ENCODE results near the gene MAIP1. TPM values are rescaled to one million over a fixed set of nuclear protein-coding genes. Genes with fewer than 3 reads are reported as not detected.

The MAIP1 gene
- total and polyA plus RNA-seq, 2 of the 4 experiments (the other 2 are of a cell fraction) = 14.2 to 16.8 TPM

- Histone ChIP-seq H4K91ac (ENCODE audit: insufficient read depth, low read depth, low read length) (peak overlapping the region; percentile 25; the same call in 1 of the 2 replicates), H2BK20ac (ENCODE audit: low read depth, low read length) (peak overlapping the region; percentile 53), H3K56ac (ENCODE audit: extremely low read depth, insufficient read depth, low read length) (peak overlapping the region; percentile 37; the same call in 1 of the 2 replicates), H4K20me1 (ENCODE audit: insufficient read depth, low read length) (no peaks in the 10 kb centered on the region), H3K9me1 (ENCODE audit: insufficient read depth, low read length) (no peaks in the 10 kb centered on the region), H3K4ac (ENCODE audit: low read depth, low read length) (peak overlapping the region; percentile 35; the same call in 1 of the 2 replicates), H2BK15ac (ENCODE audit: low read depth, low read length) (peak overlapping the region; percentile 65; the same call in 2 of the 3 replicates), H3K14ac (replicated peaks; ENCODE audit: low read depth, low read length) (peak overlapping the region; percentile 31), H3K27ac (ENCODE audit: insufficient read depth, low read length) (no peak overlapping the region), H3K9ac (ENCODE audit: low read depth, low read length) (no peak overlapping the region), H3K36me3 (ENCODE audit: control insufficient read depth, insufficient read depth, low read length) (no peaks in the 10 kb centered on the region), H3K9me3 (ENCODE audit: control insufficient read depth, insufficient read depth, low read length) (no peaks in the 10 kb centered on the region), H2BK5ac (ENCODE audit: low read depth, low read length, poor library complexity, severe bottlenecking) (no peak overlapping the region), H2AK9ac (replicated peaks; ENCODE audit: low read depth, low read length, poor library complexity) (no peak overlapping the region), H3K27me3 (ENCODE audit: control insufficient read depth, insufficient read depth, low read length) (no peaks in the 10 kb centered on the region), H3K23ac (ENCODE audit: low read depth, low read length) (peak overlapping the region; percentile 55; the same call in 1 of the 2 replicates), H2BK120ac (ENCODE audit: low read depth, low read length) (peak overlapping the region; percentile 83; the same call in 1 of the 2 replicates), H4K8ac (ENCODE audit: low read depth in 2 of 2, low read length in 2 of 2) (peak overlapping the region; percentile 7 to 48; a peak in 2 of 4 replicates), H3K4me3 (ENCODE audit: insufficient read depth, low read depth, low read length) (no peak overlapping the region), H3K4me1 (ENCODE audit: control insufficient read depth, insufficient read depth, low read length) (peaks cover 9% of the 10 kb centered on the region), H3K79me1 (ENCODE audit: low read depth in 1 of 2, low read length in 2 of 2) (no peaks in the 10 kb centered on the region), H3K4me2 (ENCODE audit: low read depth, low read length) (no peak overlapping the region), H2AK5ac (ENCODE audit: low read depth, low read length) (peak overlapping the region; percentile 54; the same call in 1 of the 2 replicates), H2AFZ (replicated peaks; ENCODE audit: low read length, poor library complexity) (peak overlapping the region; percentile 82), H3K18ac (ENCODE audit: low read depth, low read length) (no peak overlapping the region), H4K5ac (ENCODE audit: low read depth, low read length) (no peak overlapping the region)
- POLR2A ChIA-PET (ENCODE audit: unreplicated experiment) = no interaction called here
- in situ Hi-C loops (cut with MboI; ENCODE audit: low sequenced_read_pairs) = loop anchor here (5.0 to 10.0 kb wide), 2 partner anchors 498 to 725 kb away; no protein-coding TSS in a partner anchor
- dilution Hi-C loops (cut with HindIII; ENCODE audit: low sequenced_read_pairs, unreplicated experiment) = no loop called here
- WGBS, 2 experiments (ENCODE audit: extremely low coverage in 2 of 2, insufficient read length in 1 of 2) = no CpG with 5 or more reads among the region's 5 CpGs
- CTCF ChIA-PET = interaction anchor here (1.0 to 1.7 kb wide), 2 partner anchors 332 to 470 kb away, joined by 3 read pairs; no protein-coding TSS in a partner anchor
- DNase-seq (no peak), ATAC-seq (ENCODE audit: low read depth) (no peak)
- no TSS peak for BruUV-seq (replicated peaks)
- TF ChIP-seq CEBPB (IDR thresholded peaks at IDR 0.05; ENCODE audit: low read depth, low read length) (no peak), RAD21 (IDR thresholded peaks at IDR 0.05; ENCODE audit: low read length) (no peak), CHD1 (IDR thresholded peaks at IDR 0.05; ENCODE audit: low read depth, low read length) (no peak), SMC3 (IDR thresholded peaks at IDR 0.05; ENCODE audit: low read depth, low read length) (no peak), MAFK (IDR thresholded peaks at IDR 0.05; ENCODE audit: low read depth, low read length) (no peak), USF2 (IDR thresholded peaks at IDR 0.05; ENCODE audit: low read depth, low read length) (no peak), CTCF (conservative IDR thresholded peaks at IDR 0.05; ENCODE audit: low read depth, low read length) (no peak), RFX5 (IDR thresholded peaks at IDR 0.05; ENCODE audit: low read depth, low read length) (no peak), ELK1 (IDR thresholded peaks at IDR 0.05; ENCODE audit: borderline replicate concordance, low read depth, low read length) (no peak), NFE2L2 (IDR thresholded peaks at IDR 0.05; ENCODE audit: low read depth, low read length) (no peak), RCOR1 (IDR thresholded peaks at IDR 0.05; ENCODE audit: insufficient replicate concordance, low read length) (no peak), BHLHE40 (IDR thresholded peaks at IDR 0.05; ENCODE audit: low read depth, low read length) (no peak), FOS (IDR thresholded peaks at IDR 0.05; ENCODE audit: low read depth, low read length) (no peak), MXI1 (IDR thresholded peaks at IDR 0.05; ENCODE audit: borderline replicate concordance, low read depth, low read length) (no peak)
- intact Hi-C loops (cut with micrococcal nuclease) = loop anchor here (5.0 to 10.0 kb wide), 2 partner anchors 378 to 595 kb away; no protein-coding TSS in a partner anchor
These were observed 24.0 kb downstream of the MAIP1 start for GRCh38 chr2:199979398-199979797.
